ENCODE data around the gene AUTS2. TPM values are rescaled to one million over a fixed set of nuclear protein-coding genes. Genes with fewer than 3 reads are reported as not detected.

AUTS2 gene
- total and polyA plus RNA-seq, 2 experiments from 2014 or later, result 32.0 to 91.0 TPM

- TF ChIP-seq ETS1 (IDR thresholded peaks at IDR 0.05) (no peak), ZNF331 (CRISPR knock-in tag; IDR thresholded peaks at IDR 0.05; ENCODE audit: low read depth) (no peak)
These were observed 241.5 kb downstream of the AUTS2 start (continued) for GRCh38 chr7:69839782-69840181.

- Histone ChIP-seq H3K36me3 (ENCODE audit: insufficient read depth) (no peaks in the 10 kb centered on the region), H4K20me1 (replicated peaks; ENCODE audit: insufficient read depth) (no peaks in the 10 kb centered on the region), H3F3A (replicated peaks; ENCODE audit: low read depth) (no peaks in the 10 kb centered on the region), H2AFZ (no peak overlapping the region), H3K4me1 (ENCODE audit: insufficient read depth) (peaks cover 53% of the 10 kb centered on the region), H3K4me2 (no peak overlapping the region), H3K79me2 (replicated peaks; ENCODE audit: insufficient read depth) (no peaks in the 10 kb centered on the region), H3K27ac (ENCODE audit: low read depth) (no peak overlapping the region), H3K27me3 (ENCODE audit: insufficient read depth) (no peaks in the 10 kb centered on the region), H3K4me3 (no peak overlapping the region), H3K9me2 (ENCODE audit: insufficient read depth) (no peaks in the 10 kb centered on the region; the same call in 1 of the 2 replicates)
- no peaks in the 10 kb centered on the region for H3K9me3 Mint-ChIP-seq
- TF ChIP-seq EZH2phosphoT487 (IDR thresholded peaks at IDR 0.05; ENCODE audit: unreplicated experiment) (no peak), ZNF331 (CRISPR knock-in tag; IDR thresholded peaks at IDR 0.05; ENCODE audit: low read depth) (no peak)
- H3K27me3 Mint-ChIP-seq (ENCODE audit: insufficient read depth, low read depth, poor library complexity), result peaks cover 2% of the 10 kb centered on the region
- no peak overlapping the region for H3K27ac Mint-ChIP-seq
- no peak overlapping the region for H3K4me3 Mint-ChIP-seq
- ATAC-seq (no peak), DNase-seq (ENCODE audit: low spot score) (no peak)
- peaks cover 54% of the 10 kb centered on the region for H3K4me1 Mint-ChIP-seq
- H3K36me3 Mint-ChIP-seq (ENCODE audit: low read depth), result no peaks in the 10 kb centered on the region
These were observed 242.0 kb downstream of the AUTS2 start for GRCh38 chr7:69840248-69840647.

- Mint-ChIP-seq H3K4me1 (peaks cover 29% of the 10 kb centered on the region), H3K9me3 (no peaks in the 10 kb centered on the region), H3K27ac (no peak overlapping the region), H3K27me3 (ENCODE audit: insufficient read depth, low read depth, poor library complexity) (no peaks in the 10 kb centered on the region), H3K4me3 (no peak overlapping the region), H3K36me3 (ENCODE audit: low read depth) (no peaks in the 10 kb centered on the region)
- Histone ChIP-seq H3K9me2 (ENCODE audit: insufficient read depth) (no peaks in the 10 kb centered on the region; the same call in 1 of the 2 replicates), H2AFZ (no peak overlapping the region), H3K4me1 (ENCODE audit: insufficient read depth) (peaks cover 28% of the 10 kb centered on the region), H3K79me2 (replicated peaks; ENCODE audit: insufficient read depth) (no peaks in the 10 kb centered on the region), H3K4me3 (no peak overlapping the region), H3K36me3 (ENCODE audit: insufficient read depth) (no peaks in the 10 kb centered on the region), H3F3A (replicated peaks; ENCODE audit: low read depth) (no peaks in the 10 kb centered on the region), H4K20me1 (replicated peaks; ENCODE audit: insufficient read depth) (no peaks in the 10 kb centered on the region), H3K27me3 (ENCODE audit: insufficient read depth) (no peaks in the 10 kb centered on the region), H3K27ac (ENCODE audit: low read depth) (no peak overlapping the region), H3K4me2 (no peak overlapping the region)
- DNase-seq (ENCODE audit: low spot score), result no peak
- TF ChIP-seq JUNB (IDR thresholded peaks at IDR 0.05; ENCODE audit: unreplicated experiment), result no peak
- no peak for TF ChIP-seq ZNF114 (CRISPR knock-in tag; IDR thresholded peaks at IDR 0.05)
- TF ChIP-seq POLR2AphosphoS5 (IDR thresholded peaks at IDR 0.05; ENCODE audit: low read depth), result no peak
- no peak for TF ChIP-seq ZNF462 (CRISPR knock-in tag; IDR thresholded peaks at IDR 0.05)
- TF ChIP-seq CREB1 (CRISPR knock-in tag; IDR thresholded peaks at IDR 0.05; ENCODE audit: low read depth), result no peak
- TF ChIP-seq ZNF331 (CRISPR knock-in tag; IDR thresholded peaks at IDR 0.05; ENCODE audit: low read depth), result no peak
- no peak for TF ChIP-seq REST (IDR thresholded peaks at IDR 0.05; ENCODE audit: unreplicated experiment)
- no peak for ATAC-seq
These were observed 245.4 kb downstream of the AUTS2 start for GRCh38 chr7:69843653-69844052.

Data from GM23338 (cell line).